Neural progenitor cell (in vitro differentiated cells): ENCODE results near the gene TRIM23.

ENCODE experiments used
- EZH2 ChIP-seq: fragments of 200-600 bp; sonication (generic); IDR thresholded peaks from 2 replicates; pipeline ENCODE4 v1.6.1; 2017; ENCODE audit warnings: antibody characterized with exemption, mild to moderate bottlenecking, moderate library complexity
- EZH2phosphoT487 ChIP-seq: fragments of 200-600 bp; sonication (generic); IDR thresholded peaks from 2 replicates; pipeline ENCODE4 v1.6.1; 2017; ENCODE audit warnings: antibody characterized with exemption
- TF ChIP-seq, protein P1 (sequence below): fragments of 200-600 bp; sonication (generic); IDR thresholded peaks from 2 replicates; pipeline ENCODE4 v1.5.1; 2017; ENCODE audit warnings: antibody characterized with exemption, mild to moderate bottlenecking

DNA sequence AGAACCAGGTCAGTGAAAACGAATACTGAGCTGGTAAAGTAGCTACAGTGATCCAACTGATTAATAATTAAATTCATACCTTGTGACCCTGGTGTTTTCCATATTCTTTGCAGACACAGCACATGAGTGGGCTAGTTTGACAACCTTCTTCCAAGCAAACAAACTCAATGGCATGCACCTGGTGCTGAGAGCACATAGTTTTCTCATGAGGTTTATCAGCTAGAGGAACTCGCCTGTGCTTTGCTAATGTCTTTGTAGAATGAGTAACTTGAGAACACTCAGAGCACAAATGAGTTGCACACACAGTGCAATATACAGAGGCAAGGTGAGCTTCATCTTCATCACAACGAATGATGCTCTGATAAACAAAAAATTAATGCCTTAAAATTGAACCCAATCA, 12.6 kb downstream of the TRIM23 start:
- TF ChIP-seq, protein P1, sequence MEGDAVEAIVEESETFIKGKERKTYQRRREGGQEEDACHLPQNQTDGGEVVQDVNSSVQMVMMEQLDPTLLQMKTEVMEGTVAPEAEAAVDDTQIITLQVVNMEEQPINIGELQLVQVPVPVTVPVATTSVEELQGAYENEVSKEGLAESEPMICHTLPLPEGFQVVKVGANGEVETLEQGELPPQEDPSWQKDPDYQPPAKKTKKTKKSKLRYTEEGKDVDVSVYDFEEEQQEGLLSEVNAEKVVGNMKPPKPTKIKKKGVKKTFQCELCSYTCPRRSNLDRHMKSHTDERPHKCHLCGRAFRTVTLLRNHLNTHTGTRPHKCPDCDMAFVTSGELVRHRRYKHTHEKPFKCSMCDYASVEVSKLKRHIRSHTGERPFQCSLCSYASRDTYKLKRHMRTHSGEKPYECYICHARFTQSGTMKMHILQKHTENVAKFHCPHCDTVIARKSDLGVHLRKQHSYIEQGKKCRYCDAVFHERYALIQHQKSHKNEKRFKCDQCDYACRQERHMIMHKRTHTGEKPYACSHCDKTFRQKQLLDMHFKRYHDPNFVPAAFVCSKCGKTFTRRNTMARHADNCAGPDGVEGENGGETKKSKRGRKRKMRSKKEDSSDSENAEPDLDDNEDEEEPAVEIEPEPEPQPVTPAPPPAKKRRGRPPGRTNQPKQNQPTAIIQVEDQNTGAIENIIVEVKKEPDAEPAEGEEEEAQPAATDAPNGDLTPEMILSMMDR: no peak
- TF ChIP-seq EZH2 (no peak), EZH2phosphoT487 (no peak)
